C4-2B (cell line): Measurements from ENCODE around the gene IGLON5.

ENCODE experiments used
- H3K27ac ChIP-seq: fragments of 450-650 bp; 2 replicates; pipeline ENCODE4 v1.5.1; 2017
- CTCF ChIP-seq: fragments of 450-650 bp; conservative IDR thresholded peaks from 2 replicates; pipeline ENCODE4 v1.5.1; 2017; ENCODE audit warnings: mild to moderate bottlenecking
- ZFX ChIP-seq: fragments of 450-650 bp; IDR thresholded peaks from 2 replicates; pipeline ENCODE4 v1.6.1; 2017

Gene IGLON5

DNA sequence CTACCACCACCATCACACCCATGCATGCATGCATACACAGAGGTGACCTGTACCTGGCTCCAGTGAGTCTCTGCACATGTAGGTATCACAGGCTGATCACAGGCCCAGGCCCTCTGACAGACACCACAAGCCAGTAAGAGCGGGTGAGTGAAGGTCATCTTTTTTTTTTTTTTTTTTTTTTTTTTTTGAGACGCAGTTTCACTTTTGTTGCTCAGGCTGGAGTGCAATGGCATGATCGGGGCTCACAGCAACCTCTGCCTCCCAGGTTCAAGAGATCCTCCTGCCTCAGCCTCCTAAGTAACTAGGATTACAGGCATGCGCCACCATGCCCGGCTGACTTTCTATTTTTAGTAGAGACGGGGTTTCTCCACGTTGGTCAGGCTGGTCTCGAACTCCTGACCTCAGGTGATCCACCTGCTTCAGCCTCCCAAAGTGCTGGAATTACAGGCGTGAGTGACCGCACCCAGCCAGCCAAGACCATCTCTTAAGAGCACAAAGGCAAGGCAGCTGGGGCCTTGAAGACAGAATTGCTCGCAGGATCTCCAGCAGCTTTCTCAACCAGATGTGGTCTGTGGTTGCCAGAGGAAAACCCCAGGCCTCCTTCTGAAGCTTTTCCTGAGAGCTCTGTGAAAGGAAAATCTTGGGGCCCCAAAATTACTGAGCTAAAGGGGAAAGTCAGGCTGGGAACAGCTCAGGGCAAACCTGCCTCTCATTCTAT, 64.2 kb downstream of the IGLON5 start:
- TF ChIP-seq CTCF, result no peak
- TF ChIP-seq ZFX, result no peak
- H3K27ac ChIP-seq, result no peak overlapping the region

- no peak for TF ChIP-seq ZFX
- TF ChIP-seq CTCF, result no peak
- H3K27ac ChIP-seq, result no peak overlapping the region; the same call in 1 of the 2 replicates
Observed at GRCh38 chr19:51377422-51377821, 66.0 kb downstream of the IGLON5 start.

DNA sequence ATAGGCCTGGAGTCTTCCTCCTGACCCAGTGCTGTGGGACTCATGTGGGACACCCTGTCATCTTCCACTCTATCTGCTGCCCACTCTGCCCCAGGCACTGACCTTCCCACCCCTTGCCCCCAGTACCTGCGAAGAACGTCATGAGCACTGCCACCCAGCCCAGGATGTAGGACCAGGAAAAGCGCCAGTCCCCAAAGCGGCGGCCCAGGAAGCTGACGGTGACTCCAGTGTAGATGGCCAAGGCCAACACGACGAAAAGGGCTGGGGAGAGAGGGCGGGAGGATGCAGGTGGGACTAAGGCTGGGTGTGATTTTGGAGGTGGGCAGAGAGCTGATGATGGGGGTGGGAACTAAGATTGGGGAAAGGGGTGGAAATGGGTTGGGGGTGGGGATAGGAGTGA, 68.9 kb downstream of the IGLON5 start:
- TF ChIP-seq CTCF (no peak), ZFX (no peak)
- H3K27ac ChIP-seq, result no peak overlapping the region
